ENCODE data around the gene FLVCR1. TPM values are rescaled to one million over a fixed set of nuclear protein-coding genes. Genes with fewer than 3 reads are reported as not detected.

FLVCR1 gene
- total RNA-seq, 1 donor, result 5.4 TPM

- H3K27me3 ChIP-seq (ENCODE audit: insufficient read depth, low read length), result peaks cover 1% of the 10 kb centered on the region
- no peak overlapping the region for H3K27ac ChIP-seq (ENCODE audit: low read depth, low read length)
- TF ChIP-seq CTCF (IDR thresholded peaks at IDR 0.05; ENCODE audit: extremely low read depth, low read depth, low read length), result no peak
- no peak overlapping the region for H3K4me2 ChIP-seq (ENCODE audit: insufficient read depth, low read length)
- H3K36me3 ChIP-seq (ENCODE audit: insufficient read depth, low read length), result no peaks in the 10 kb centered on the region
- no peaks in the 10 kb centered on the region for H3K4me1 ChIP-seq (ENCODE audit: insufficient read depth, low read length)
- H4K20me1 ChIP-seq (ENCODE audit: insufficient read depth, low read length), result no peaks in the 10 kb centered on the region
- H3K79me2 ChIP-seq (ENCODE audit: insufficient read depth, low read length), result no peaks in the 10 kb centered on the region
- no peak for DNase-seq (ENCODE audit: insufficient read length, low spot score, missing footprints)
- no peak overlapping the region for H3K4me3 ChIP-seq (ENCODE audit: insufficient read depth, low read length)
- H2AFZ ChIP-seq (ENCODE audit: low read length), result no peak overlapping the region
- no peaks in the 10 kb centered on the region for H3K9me3 ChIP-seq (ENCODE audit: low read depth, low read length)
Measured at GRCh38 chr1:212941452-212941851, 83.4 kb downstream of the FLVCR1 start.

GRCh38 chr1:212942679-212943392, 84.8 kb downstream of the FLVCR1 start:
- Histone ChIP-seq H3K4me3 (ENCODE audit: insufficient read depth, low read length) (no peak overlapping the region), H3K4me1 (ENCODE audit: insufficient read depth, low read length) (no peaks in the 10 kb centered on the region), H3K27me3 (ENCODE audit: insufficient read depth, low read length) (peaks cover 8% of the 10 kb centered on the region), H3K27ac (ENCODE audit: low read depth, low read length) (no peak overlapping the region), H3K79me2 (ENCODE audit: insufficient read depth, low read length) (no peaks in the 10 kb centered on the region), H3K9me3 (ENCODE audit: low read depth, low read length) (no peaks in the 10 kb centered on the region), H2AFZ (ENCODE audit: low read length) (no peak overlapping the region), H3K4me2 (ENCODE audit: insufficient read depth, low read length) (no peak overlapping the region), H4K20me1 (ENCODE audit: insufficient read depth, low read length) (no peaks in the 10 kb centered on the region), H3K36me3 (ENCODE audit: insufficient read depth, low read length) (no peaks in the 10 kb centered on the region)
- DNase-seq (ENCODE audit: insufficient read length, low spot score, missing footprints), result no peak
- no peak for TF ChIP-seq CTCF (IDR thresholded peaks at IDR 0.05; ENCODE audit: extremely low read depth, low read depth, low read length)

- no peak for DNase-seq (ENCODE audit: insufficient read length, low spot score, missing footprints)
- Histone ChIP-seq H3K4me3 (ENCODE audit: insufficient read depth, low read length) (no peak overlapping the region), H3K79me2 (ENCODE audit: insufficient read depth, low read length) (no peaks in the 10 kb centered on the region), H2AFZ (ENCODE audit: low read length) (no peak overlapping the region), H3K36me3 (ENCODE audit: insufficient read depth, low read length) (no peaks in the 10 kb centered on the region), H3K27ac (ENCODE audit: low read depth, low read length) (no peak overlapping the region), H3K27me3 (ENCODE audit: insufficient read depth, low read length) (peaks cover 9% of the 10 kb centered on the region), H3K4me2 (ENCODE audit: insufficient read depth, low read length) (no peak overlapping the region), H3K4me1 (ENCODE audit: insufficient read depth, low read length) (no peaks in the 10 kb centered on the region), H3K9me3 (ENCODE audit: low read depth, low read length) (no peaks in the 10 kb centered on the region), H4K20me1 (ENCODE audit: insufficient read depth, low read length) (no peaks in the 10 kb centered on the region)
- TF ChIP-seq CTCF (IDR thresholded peaks at IDR 0.05; ENCODE audit: extremely low read depth, low read depth, low read length), result no peak
Measured at GRCh38 chr1:212943393-212943710, 85.3 kb downstream of the FLVCR1 start.

GRCh38 chr1:212944229-212944901, 86.3 kb downstream of the FLVCR1 start:
- Histone ChIP-seq H3K4me3 (ENCODE audit: insufficient read depth, low read length) (no peak overlapping the region), H3K4me1 (ENCODE audit: insufficient read depth, low read length) (no peaks in the 10 kb centered on the region), H3K4me2 (ENCODE audit: insufficient read depth, low read length) (no peak overlapping the region), H2AFZ (ENCODE audit: low read length) (no peak overlapping the region), H3K36me3 (ENCODE audit: insufficient read depth, low read length) (no peaks in the 10 kb centered on the region), H3K27me3 (ENCODE audit: insufficient read depth, low read length) (peaks cover 15% of the 10 kb centered on the region), H3K79me2 (ENCODE audit: insufficient read depth, low read length) (no peaks in the 10 kb centered on the region), H3K27ac (ENCODE audit: low read depth, low read length) (no peak overlapping the region), H3K9me3 (ENCODE audit: low read depth, low read length) (no peaks in the 10 kb centered on the region), H4K20me1 (ENCODE audit: insufficient read depth, low read length) (no peaks in the 10 kb centered on the region)
- TF ChIP-seq CTCF (IDR thresholded peaks at IDR 0.05; ENCODE audit: extremely low read depth, low read depth, low read length), result no peak
- DNase-seq (ENCODE audit: insufficient read length, low spot score, missing footprints), result no peak

Data from osteoblast (primary cell).